HepG2 (cell line): ENCODE measurements around the gene SECTM1. TPM values are rescaled to one million over a fixed set of nuclear protein-coding genes. Genes with fewer than 3 reads are reported as not detected.

Experiments
- ATM ChIP-seq: fragments of 450-650 bp; IDR thresholded peaks from 2 replicates; pipeline ENCODE4 v1.7.1; 2017; ENCODE audit warnings: mild to moderate bottlenecking, borderline replicate concordance
- KDM3A ChIP-seq: IDR thresholded peaks from 2 replicates; pipeline ENCODE4 v1.6.1; 2018; ENCODE audit warnings: low read depth, missing compliant biosample characterization
- MXD1 ChIP-seq: sonication (generic); formaldehyde crosslinking; IDR thresholded peaks from 2 replicates; pipeline ENCODE4 v1.4.0; 2020; ENCODE audit warnings: mild to moderate bottlenecking, missing genetic modification reagents
- NKX3-1 ChIP-seq: sonication (generic); formaldehyde crosslinking; IDR thresholded peaks from 2 replicates; pipeline ENCODE4 v1.5.0; 2020; ENCODE audit warnings: missing genetic modification reagents
- SP5 ChIP-seq: IDR thresholded peaks from 2 replicates; pipeline ENCODE4 v1.6.1; 2016; ENCODE audit warnings: low read depth, borderline replicate concordance
- SRY ChIP-seq: sonication (generic); formaldehyde crosslinking; IDR thresholded peaks from 2 replicates; pipeline ENCODE4 v1.8.0; 2022; ENCODE audit warnings: mild to moderate bottlenecking, missing genetic modification reagents
- ZBTB10 ChIP-seq: sonication (generic); formaldehyde crosslinking; IDR thresholded peaks from 2 replicates; pipeline ENCODE4 v1.4.0; 2020; ENCODE audit warnings: missing genetic modification reagents, borderline replicate concordance
- ZBTB46 ChIP-seq: sonication (generic); formaldehyde crosslinking; IDR thresholded peaks from 2 replicates; pipeline ENCODE4 v1.4.0; 2020; ENCODE audit warnings: mild to moderate bottlenecking, missing genetic modification reagents, borderline replicate concordance
- ZNF33A ChIP-seq: sonication (generic); formaldehyde crosslinking; IDR thresholded peaks from 2 replicates; pipeline ENCODE4 v1.5.1; 2020; ENCODE audit warnings: missing genetic modification reagents, mild to moderate bottlenecking, moderate library complexity, borderline replicate concordance
- ZNF407 ChIP-seq: sonication (generic); formaldehyde crosslinking; IDR thresholded peaks from one replicate; pipeline ENCODE4 v1.5.1; 2020; ENCODE audit warnings: mild to moderate bottlenecking, missing genetic modification reagents; ENCODE audit errors: not compliant biosample characterization
- ZNF605 ChIP-seq: sonication (generic); formaldehyde crosslinking; IDR thresholded peaks from 2 replicates; pipeline ENCODE4 v1.8.0; 2022; ENCODE audit warnings: mild to moderate bottlenecking, missing genetic modification reagents
- ZNF784 ChIP-seq: sonication (generic); formaldehyde crosslinking; IDR thresholded peaks from 2 replicates; pipeline ENCODE4 v1.5.1; 2020; ENCODE audit warnings: missing genetic modification reagents, mild to moderate bottlenecking, borderline replicate concordance
- polyA plus RNA-seq, 8 experiments: library from polyadenylated mRNA; depleted of rRNA in 3 of 8; stranded (reverse) in 7 of 8; unstranded in 1 of 8; fragments of >200 nt; fragmentation: Illumina TruSeq in 4 of 8; extraction: Trizol in 4 of 8; gene quantifications; 2 replicates each; pipeline versions ENCODE4 v1.2.1 to v1.2.3, GENCODE V29; 2011 to 2016; ENCODE audit warnings: low read depth in 4 of 8, missing spikeins in 1 of 8, mixed read lengths in 1 of 8; ENCODE audit not compliant: insufficient read depth in 1 of 8
- total RNA-seq, 5 experiments: library from RNA; depleted of rRNA; stranded (reverse); fragments of >200 nt; fragmentation: Illumina TruSeq; extraction: Trizol; gene quantifications; 2 replicates each; pipeline ENCODE4 v1.2.3, GENCODE V29; 2016; ENCODE audit warnings: low read depth in 1 of 5

The SECTM1 gene
- total and polyA plus RNA-seq, 2 of the 13 experiments (the other 11 are each of a cell fraction or from before 2014, with no cell fraction given), result 3.5 to 5.3 TPM

- peak; percentile 24; the same call in 1 of the 2 replicates for TF ChIP-seq ZBTB10 (CRISPR knock-in tag)
- TF ChIP-seq ZNF33A (CRISPR knock-in tag), result no peak
- 0 out of 2 replicates have a peak, but pooled peaks have one; percentile 48 for TF ChIP-seq MXD1
- TF ChIP-seq ZBTB46 (CRISPR knock-in tag), result peak; percentile 68; the same call in 1 of the 2 replicates
- no peak for TF ChIP-seq KDM3A
- peak; percentile 50 for TF ChIP-seq ZNF407 (CRISPR knock-in tag)
- TF ChIP-seq ZNF605 (CRISPR knock-in tag), result no peak
- TF ChIP-seq SRY (CRISPR knock-in tag), result no peak
- TF ChIP-seq NKX3-1, result no peak
- TF ChIP-seq ATM, result no peak
- TF ChIP-seq ZNF784 (CRISPR knock-in tag), result no peak
- peak; percentile 39; the same call in 1 of the 2 replicates for TF ChIP-seq SP5 (CRISPR knock-in tag)
Observed at GRCh38 chr17:82315703-82316358, 17.7 kb downstream of the SECTM1 start (continued).
